ENCODE data around the gene BCL2L14. TPM values are rescaled to one million over a fixed set of nuclear protein-coding genes. Genes with fewer than 3 reads are reported as not detected.
A peak's percentile ranks its signal among the peaks of the same experiment; 100 is the strongest.

Gene BCL2L14
- total RNA-seq, 4 donors from 2014 or later, result 0.81 TPM; not detected in 3

GRCh38 chr12:12123036-12123604 is 52.4 kb downstream of the BCL2L14 start:
- Histone ChIP-seq H3K4me1 (peaks cover 36 to 41% of the 10 kb centered on the region in 2 donors), H3K27me3 (no peaks in the 10 kb centered on the region), H3K4me3 (replicated peaks in 1 of 3) (no peak overlapping the region), H3K27ac (peak overlapping the region; percentile 73 to 89 (median 77)), H3K36me3 (peaks cover 3 to 4% of the 10 kb centered on the region in 2 donors), H3K9me3 (no peaks in the 10 kb centered on the region)
- intact Hi-C loops (cut with DNase I), result no loop called here
- WGBS, 2 donors, result 45 to 64% methylated on average over 3 of the region's 3 CpGs
- DNase-seq, result peak in 1 of 2 donors; percentile 4
- no peak for TF ChIP-seq POLR2A (IDR thresholded peaks at IDR 0.05)
- TF ChIP-seq CTCF (IDR thresholded peaks at IDR 0.05), result no peak

- H3K4me1 ChIP-seq, result peaks cover 24 to 26% of the 10 kb centered on the region in 2 donors
- H3K36me3 ChIP-seq, result peaks cover 3 to 4% of the 10 kb centered on the region in 2 donors
- no peaks in the 10 kb centered on the region for H3K27me3 ChIP-seq
- TF ChIP-seq CTCF (IDR thresholded peaks at IDR 0.05) (no peak), POLR2A (IDR thresholded peaks at IDR 0.05) (no peak)
- DNase-seq, result no peak
- no peak overlapping the region for H3K27ac ChIP-seq
- intact Hi-C loops (cut with DNase I), result no loop called here
- no peaks in the 10 kb centered on the region for H3K9me3 ChIP-seq
- 86 to 97% methylated on average over 4 of the region's 4 CpGs for WGBS, 2 donors
- no peak overlapping the region for H3K4me3 ChIP-seq (replicated peaks in 1 of 3)
Observed at GRCh38 chr12:12126551-12126950, 55.8 kb downstream of the BCL2L14 start.

GRCh38 chr12:12127304-12127703 is 56.6 kb downstream of the BCL2L14 start:
- TF ChIP-seq POLR2A (IDR thresholded peaks at IDR 0.05) (no peak), CTCF (IDR thresholded peaks at IDR 0.05) (no peak)
- no peak overlapping the region for H3K4me3 ChIP-seq (replicated peaks in 1 of 3)
- no peak for DNase-seq
- no peaks in the 10 kb centered on the region for H3K9me3 ChIP-seq
- H3K27ac ChIP-seq, result no peak overlapping the region
- H3K27me3 ChIP-seq, result no peaks in the 10 kb centered on the region
- intact Hi-C loops (cut with DNase I), result no loop called here
- peaks cover 16 to 19% of the 10 kb centered on the region in 2 donors for H3K4me1 ChIP-seq
- 92 to 93% methylated on average over 2 of the region's 2 CpGs for WGBS, 2 donors
- peaks cover 3 to 4% of the 10 kb centered on the region in 2 donors for H3K36me3 ChIP-seq

GRCh38 chr12:12128670-12129069 is 57.9 kb downstream of the BCL2L14 start:
- DNase-seq, result no peak
- 88% methylated on average over 4 of the region's 4 CpGs for WGBS, 2 donors
- no peak overlapping the region for H3K4me3 ChIP-seq (replicated peaks in 1 of 3)
- no peaks in the 10 kb centered on the region for H3K27me3 ChIP-seq
- intact Hi-C loops (cut with DNase I), result no loop called here
- H3K36me3 ChIP-seq, result peaks cover 3 to 4% of the 10 kb centered on the region in 2 donors
- H3K27ac ChIP-seq, result no peak overlapping the region
- TF ChIP-seq CTCF (IDR thresholded peaks at IDR 0.05) (no peak), POLR2A (IDR thresholded peaks at IDR 0.05) (no peak)
- H3K4me1 ChIP-seq, result peaks cover 4 to 5% of the 10 kb centered on the region in 2 donors
- no peaks in the 10 kb centered on the region for H3K9me3 ChIP-seq

GRCh38 chr12:12133259-12133658 is 62.5 kb downstream of the BCL2L14 start:
- intact Hi-C loops (cut with DNase I), result no loop called here
- no peak for DNase-seq
- Histone ChIP-seq H3K36me3 (no peaks in the 10 kb centered on the region), H3K27ac (no peak overlapping the region), H3K9me3 (no peaks in the 10 kb centered on the region), H3K27me3 (no peaks in the 10 kb centered on the region), H3K4me1 (peaks cover 0 to 5% of the 10 kb centered on the region in 2 donors), H3K4me3 (replicated peaks in 1 of 3) (no peak overlapping the region)
- TF ChIP-seq CTCF (IDR thresholded peaks at IDR 0.05) (no peak), POLR2A (IDR thresholded peaks at IDR 0.05) (no peak)
- 92 to 94% methylated on average over 3 of the region's 3 CpGs for WGBS, 2 donors

Measured in thyroid gland (tissue), 4 donors.